GM11168 (cell line): ENCODE data around the gene TMEM106B.

ENCODE experiments used
- in situ Hi-C: fragments of 300-500 bp; cut with MboI; formaldehyde crosslinking; loops from one replicate; pipeline ENCODE4 v1.12.0; 2022; ENCODE audit warnings: low sequenced_read_pairs; ENCODE audit not compliant: unreplicated experiment

TMEM106B gene

DNA sequence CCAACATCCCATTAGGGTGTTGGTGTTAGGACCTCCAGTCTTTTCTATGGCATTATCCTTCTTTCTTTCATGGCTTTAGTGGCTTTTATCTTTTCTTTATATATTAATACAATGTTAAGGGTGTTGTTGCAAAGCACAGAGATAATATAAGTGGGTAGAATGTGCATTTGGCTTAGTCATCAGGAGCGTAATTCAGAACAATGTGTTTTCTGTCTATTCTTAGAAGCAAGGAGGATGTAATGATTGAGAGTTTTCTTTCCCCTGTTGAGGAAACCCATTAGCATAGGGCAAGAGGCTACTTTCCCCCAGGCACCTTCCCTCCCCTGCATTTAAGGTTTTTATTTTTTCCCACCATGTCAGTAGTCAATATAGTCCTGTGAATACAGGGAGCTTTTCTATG, 79.7 kb downstream of the TMEM106B start:
- in situ Hi-C loops = no loop called here

DNA sequence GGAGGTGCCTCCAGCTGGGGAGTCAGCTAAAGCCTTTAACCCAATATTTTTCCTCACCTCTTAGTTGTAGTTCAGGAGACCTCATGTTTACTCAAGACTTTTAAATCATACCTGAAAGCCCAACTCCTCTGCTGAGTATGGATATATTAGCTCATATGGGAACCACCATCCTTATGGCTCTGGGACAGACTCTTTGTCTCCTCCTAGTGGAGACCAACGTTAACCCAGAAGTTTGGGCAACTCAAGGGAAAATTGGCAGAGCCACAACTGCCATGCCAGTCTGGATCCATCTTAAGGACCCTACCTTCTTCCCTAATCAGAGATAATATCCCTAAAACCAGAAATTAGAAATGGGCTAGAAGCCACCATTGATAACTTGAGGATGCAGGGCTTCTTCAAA, 80.8 kb downstream of the TMEM106B start:
- in situ Hi-C loops = no loop called here
